ENCODE data around the gene ERRFI1.

Gene ERRFI1

DNA sequence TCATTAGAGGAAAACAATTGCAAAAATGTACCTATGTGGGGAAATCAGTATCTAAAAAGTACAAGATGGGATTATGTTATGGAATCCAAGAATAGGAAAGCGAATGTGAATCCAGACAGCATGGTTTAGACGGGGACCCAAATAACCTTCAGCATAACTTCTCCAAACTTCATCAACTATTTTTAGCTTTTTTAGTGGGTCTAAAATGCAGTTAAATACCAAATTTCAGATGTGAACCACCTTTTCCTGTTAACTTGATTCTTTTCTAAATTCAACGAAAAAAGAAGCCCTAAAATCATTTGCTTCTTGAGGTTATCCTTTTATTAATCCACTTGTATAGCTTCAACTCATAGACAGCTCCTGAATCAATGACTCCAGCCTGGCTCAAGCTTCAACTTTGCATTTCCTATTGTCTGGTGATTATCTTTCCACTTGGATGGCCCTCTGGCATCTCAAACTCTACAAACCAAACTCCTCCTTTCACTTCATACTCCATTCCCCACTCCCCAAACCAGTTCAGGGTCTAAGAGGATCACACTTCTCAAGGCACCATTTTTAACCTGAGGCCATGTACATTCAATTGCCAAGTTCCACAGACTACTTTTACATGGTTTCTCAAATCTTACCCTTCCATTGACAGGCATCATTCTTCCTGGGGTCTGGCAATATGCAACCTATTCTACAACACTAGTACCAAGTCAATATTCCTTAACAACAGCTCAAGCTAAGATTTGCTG is 7.4 kb downstream of the ERRFI1 start:
- DNase-seq (ENCODE audit: low read depth in 2 of 2), result no peak

DNA sequence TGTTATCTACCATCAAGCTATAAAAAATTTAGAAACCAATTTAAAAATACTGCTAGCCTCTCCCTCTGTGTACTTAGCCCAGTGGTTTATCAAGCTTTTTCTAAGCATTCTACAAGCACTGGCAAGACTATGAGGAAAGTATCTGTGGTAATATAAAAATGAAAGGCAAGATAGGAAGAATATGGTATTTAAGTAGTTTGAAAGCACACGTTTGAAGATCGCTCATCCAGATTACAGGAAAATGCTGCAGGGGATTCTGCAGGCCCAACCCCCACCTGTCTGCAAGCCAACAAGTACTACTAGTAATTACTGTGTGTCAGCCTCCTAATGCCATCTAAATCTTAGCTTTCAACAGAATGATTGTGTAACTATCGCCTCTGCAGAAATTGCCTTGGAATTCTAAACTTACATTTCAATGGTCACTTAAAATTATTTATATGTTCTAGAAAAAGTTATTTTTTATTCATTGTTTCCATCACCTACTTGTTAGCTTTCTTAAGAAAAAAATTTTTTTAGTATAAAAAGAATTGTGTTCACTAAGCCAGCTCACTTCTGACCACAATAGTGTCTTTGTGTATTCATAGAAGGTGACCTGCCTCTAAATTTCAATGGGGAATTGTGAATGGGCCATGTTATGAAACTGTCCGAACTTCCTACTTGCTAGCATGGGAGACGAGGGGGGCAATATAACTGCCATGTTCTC is 8.5 kb downstream of the ERRFI1 start:
- DNase-seq (ENCODE audit: low read depth in 2 of 2), result no peak

DNA sequence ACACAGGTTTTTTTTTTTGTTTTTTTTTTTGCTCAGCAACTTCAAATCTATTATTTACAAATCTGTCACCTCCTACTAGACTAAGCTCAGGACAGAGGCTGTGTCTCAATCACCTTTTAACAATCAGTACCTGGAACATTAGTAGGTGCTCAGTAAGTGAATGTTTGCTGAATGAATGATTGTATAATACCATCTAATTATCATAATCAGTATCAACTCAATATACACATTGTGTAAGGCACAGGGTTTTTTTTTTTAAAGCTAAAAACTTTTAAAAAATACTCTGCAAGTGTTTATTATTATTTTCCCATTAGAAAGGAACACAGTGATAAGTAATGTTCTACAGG is 9.2 kb downstream of the ERRFI1 start:
- no peak for DNase-seq (ENCODE audit: low read depth in 2 of 2)

DNA sequence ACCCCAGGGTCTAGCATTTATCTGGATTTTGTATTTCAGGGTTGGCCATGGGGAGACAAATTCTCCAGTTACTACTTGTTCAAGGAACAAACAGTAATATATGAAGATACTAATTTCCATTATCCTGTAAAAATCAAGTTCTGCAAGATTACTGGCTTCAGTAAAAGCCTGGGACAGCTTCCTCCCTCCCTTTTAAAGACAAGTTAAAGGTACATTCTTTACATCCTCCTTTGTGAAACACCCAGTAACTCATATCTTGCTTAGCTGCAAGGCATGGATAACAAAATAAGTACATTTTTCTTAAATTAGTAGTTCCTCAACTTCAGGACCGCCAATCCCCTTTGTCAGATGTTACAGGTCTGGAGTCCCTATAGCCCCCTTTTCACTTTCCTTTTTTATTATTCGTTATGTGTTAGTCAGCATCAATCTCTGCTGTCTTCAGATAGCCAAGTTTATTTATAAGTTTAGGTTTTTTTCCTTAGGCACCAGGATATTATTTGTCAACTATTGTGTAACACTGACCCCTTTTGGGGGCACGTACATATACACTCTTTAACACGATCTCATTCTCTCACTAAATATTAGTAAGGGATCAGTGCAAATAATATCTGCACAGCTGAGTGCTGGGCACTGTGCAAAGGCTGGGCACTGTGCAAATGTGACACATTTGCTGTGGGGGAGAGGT is 9.8 kb downstream of the ERRFI1 start:
- DNase-seq (ENCODE audit: low read depth in 2 of 2), result no peak

DNA sequence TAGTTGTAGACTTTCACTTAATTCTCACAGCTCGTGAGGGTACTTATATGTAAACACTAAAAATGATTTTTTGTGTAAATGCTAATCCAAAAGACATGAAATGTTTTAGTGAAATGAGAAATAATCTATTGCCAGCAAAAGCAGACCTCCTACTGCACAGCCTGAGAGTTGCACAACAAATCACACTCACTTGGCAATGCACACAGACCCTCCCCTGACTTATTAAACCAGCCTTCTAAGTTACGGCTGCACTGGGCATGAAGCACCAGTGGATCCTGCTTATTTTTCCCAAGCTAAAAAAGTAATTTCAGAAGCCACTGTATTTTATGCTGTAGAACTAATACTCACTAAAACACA is 10.3 kb downstream of the ERRFI1 start:
- DNase-seq (ENCODE audit: low read depth in 2 of 2), result no peak

DNA sequence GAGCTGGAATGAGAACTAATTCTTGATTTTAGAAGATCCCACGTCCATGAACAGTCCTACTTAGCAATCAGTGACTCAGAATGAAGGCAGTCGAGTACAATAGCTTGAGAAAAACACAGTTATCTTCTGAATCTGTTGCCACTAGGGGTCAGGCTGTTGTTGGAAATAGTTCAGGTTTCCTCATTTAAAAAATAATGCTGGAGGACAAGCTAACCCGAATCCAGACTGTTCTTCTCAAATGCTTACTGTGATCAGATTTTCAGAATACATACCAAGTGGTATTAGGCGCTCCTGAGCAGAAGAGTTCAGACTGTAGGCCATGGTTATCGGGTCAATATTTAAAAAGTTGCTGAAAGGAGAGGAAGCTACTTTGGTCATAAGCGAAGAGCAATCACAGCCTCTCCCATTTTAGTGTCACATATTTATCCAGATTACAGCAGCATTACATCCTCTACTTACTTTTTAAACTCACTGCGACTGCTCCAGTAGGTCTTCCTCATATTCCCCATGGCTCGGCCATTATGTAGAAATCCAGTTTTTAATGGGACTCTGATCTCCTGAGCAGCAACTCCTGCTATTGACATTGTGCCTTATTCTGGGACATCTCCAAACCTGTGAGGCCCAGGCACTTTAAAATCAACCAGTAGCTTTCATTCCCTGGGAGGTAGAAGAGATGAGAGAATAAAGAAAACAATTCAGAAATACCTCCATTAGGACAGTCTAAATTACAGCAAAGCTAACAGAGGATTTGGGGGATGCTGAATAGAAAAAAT is 10.9 kb downstream of the ERRFI1 start:
- DNase-seq (ENCODE audit: low read depth in 2 of 2), result peak in 1 of 2 donors; percentile 4

DNA sequence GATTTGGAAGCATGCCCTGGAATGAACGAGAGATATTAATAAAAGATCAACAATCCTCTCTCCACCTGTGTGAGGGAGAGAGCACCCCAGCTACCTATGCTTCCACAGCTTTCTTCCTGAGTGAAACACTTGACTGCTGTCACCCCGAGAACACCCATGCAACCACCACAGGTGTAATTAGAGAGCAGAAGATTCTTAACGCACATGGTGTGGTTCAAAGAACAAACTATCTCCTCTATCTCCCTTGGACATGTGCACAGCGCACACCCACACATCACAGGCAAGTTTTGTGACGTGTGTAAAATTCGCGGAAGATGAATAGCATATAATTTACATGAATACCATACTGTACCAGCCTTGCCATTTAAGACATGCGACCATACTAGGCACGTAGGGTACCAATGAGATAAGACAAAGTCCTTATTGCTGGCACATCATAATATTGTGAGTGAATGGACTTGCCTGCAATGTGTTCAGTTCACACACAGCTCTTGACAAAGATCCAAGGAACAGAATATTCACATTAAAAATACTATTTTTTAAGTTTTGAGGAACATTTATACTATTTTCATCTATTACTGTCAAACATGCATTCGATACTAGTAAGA is 11.6 kb downstream of the ERRFI1 start:
- no peak for DNase-seq (ENCODE audit: low read depth in 2 of 2)

DNA sequence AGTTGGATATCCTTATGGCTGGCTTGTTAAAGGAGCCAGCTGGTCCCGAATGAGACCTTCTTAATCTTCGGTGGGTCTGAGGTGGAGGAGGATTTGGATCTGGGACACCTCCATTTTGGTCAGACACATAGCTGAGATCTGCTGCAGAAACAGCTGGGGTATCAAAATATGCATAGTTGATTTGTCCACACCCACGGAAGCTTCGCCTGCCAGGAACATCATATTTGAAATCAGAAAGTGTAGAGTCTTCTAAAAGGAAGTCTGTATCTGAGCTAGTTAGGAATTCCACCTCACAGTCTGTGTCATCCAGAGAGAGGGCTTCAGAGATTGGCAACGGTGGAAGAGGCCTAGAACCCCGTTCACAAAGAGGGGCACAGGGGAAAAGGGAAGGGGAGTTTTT is 12.3 kb downstream of the ERRFI1 start:
- DNase-seq (ENCODE audit: low read depth in 2 of 2), result no peak

DNA sequence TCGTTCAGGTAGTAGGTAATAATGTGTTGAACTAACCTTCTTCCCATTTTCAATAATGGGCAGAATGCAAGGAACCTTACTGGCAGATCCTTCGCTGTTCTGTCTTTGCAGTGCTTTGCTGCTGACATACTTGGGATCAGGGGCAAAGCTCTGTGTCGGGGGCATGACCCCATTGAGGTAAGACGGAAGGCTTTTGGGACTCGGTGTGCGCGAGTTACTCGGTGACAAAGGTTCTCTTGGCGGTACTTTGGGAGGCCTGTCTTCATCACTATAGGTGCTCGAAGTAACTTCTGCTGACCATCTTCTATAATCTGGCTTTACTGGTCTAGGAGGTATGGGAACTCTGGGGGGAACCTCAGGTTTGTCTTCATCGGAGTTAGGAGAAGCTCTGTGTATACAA is 12.7 kb downstream of the ERRFI1 start:
- no peak for DNase-seq (ENCODE audit: low read depth in 2 of 2)

DNA sequence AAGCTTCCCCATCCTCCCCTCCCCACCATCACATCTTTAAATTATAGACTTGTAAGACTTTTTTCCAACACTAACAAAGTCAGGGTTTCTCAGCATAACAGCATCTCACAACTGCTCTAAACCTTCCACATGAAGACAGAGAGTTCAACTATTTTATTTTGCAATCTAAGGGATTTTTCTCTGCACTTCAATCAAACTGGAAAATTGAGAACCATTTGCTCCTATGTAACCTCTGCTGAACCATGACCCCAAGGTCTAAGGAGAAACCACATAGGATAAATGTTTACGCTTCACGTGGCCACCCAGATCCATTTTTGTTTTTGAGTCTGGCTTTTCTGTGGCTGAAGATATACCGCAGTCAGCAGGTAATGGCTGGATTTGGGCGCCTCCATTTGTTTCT is 13.2 kb downstream of the ERRFI1 start:
- no peak for DNase-seq (ENCODE audit: low read depth in 2 of 2)

DNA sequence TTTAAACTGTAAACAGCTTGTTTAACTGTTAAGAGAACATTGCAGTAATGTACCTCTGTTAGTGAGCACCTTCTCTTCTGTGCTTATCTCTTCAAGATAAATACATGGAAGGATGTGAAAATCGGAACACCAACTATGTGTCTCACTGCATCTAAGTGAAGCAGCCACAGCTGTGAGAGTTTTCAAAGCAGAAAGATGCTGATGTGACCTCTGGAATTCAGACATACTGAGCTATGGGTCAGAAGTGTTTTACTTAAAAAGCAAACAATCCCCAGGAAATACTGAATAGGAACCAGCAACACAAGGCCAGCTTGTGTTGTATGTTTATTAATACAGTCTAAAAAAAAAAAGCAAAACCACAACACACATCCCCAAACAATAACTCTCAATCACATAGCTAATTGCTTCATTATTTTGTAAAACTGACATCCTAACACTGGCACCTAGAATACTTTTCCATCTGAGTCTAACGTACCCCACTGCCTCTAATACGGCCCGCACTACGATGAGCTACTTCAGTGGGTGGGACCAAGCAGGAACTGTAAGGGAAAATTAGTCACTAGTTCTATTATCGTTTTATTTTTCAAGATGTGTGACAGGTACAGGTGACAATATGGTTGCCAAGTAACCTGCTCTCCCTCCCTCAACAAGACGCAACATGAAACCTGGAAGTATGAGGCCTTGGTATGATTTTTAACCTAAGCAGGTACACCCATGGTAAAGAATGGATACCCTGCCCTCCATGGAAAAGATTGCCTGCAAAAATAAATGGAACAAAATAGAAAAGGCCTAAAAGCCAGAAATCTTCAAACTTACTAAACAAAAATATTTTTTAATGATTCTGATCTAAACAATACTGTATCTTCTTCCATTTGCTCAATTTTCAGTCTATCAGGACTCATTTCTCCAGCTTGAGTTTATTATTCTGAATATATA is 13.9 kb downstream of the ERRFI1 start:
- no peak for DNase-seq (ENCODE audit: low read depth in 2 of 2)

DNA sequence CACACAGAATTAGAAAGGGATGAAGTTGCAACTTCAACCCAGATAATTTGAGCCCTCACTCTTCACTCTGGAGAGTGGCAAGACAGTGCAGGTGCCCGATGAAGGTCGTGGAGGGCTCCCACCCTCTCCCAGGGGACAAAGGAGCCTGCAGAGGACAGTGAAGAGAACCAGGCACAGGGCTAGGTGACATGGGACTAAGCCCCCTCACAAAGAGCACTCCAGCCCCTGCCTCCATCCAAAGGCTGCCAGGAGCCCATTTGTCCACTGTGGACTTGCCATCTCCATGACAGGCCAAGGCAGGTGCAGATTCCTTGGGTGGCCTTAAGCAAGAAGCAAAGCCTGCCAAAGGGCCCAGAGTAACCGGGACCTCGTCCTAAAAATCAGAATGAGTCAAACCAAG is 15.1 kb downstream of the ERRFI1 start:
- DNase-seq (ENCODE audit: low read depth in 2 of 2), result no peak

DNA sequence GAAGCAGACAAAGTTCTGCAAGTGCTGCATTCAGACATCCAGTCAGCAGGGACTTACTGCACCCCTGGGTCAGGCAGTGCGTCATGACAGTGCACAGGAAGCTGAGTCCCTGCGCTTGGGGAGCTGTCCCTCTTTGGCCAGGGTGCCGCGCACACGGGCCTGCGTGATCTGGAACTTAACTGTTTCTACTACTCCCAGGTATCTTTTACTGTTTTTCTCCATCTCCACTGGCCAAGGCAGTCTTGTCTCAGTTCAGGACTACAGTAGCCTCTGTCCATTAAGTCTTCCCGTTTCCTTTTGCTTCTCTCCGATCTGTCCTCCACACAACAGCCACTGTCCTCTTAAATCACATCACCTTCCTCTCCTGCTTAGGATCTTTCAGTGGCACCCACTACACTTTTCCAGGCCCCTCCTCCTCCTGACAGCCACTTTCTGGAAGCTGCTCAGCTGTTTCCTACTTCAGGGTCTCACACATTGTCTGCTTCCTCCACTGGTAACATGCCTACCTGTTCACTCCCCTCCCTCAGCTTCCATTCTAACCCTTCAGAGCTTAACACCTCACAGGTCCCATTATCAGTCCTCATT is 15.9 kb downstream of the ERRFI1 start:
- no peak for DNase-seq (ENCODE audit: low read depth in 2 of 2)

DNA sequence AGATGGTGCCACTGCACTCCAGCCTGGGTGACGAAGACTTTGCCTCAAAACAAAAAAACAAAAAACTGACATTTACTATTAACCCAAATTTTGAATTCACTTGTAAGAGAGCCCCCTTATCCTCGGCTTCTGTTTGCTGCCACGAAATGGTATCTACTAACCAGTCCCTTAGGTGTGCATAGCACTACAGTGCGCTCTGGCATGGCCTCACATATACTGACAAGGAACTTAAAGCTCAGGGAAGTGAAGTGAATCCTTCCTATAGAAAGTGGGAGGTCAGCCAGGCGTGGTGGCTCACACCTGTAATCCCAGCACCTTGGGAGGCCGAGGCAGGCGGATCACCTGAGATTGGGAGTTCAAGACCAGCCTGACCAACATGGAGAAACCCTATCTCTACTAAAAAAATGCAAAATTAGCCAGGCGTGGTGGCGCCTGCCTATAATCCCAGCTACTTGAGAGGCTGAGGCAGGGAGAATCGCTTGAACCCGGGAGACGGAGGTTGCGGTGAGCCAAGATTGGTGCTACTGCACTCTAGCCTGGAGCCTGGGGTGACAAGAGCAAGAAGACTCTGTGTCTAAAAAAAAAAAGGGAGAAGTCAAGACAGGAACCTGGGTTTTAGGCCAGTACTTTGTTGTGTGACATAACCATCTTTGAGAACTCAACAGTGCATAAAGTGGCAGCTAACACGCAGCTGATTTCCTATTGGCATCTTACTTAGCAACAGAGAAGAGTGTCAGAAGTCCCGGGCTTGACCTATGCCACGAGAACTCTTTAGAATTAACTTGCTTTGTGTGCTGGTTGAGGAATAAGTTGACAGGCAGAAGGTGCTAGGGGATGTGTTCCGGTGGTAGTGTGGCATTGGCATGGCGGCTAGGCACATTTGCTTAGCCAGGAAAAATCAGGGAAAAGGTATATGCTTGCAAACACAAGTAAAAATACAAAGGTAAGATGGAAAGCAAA is 16.8 kb downstream of the ERRFI1 start:
- no peak for DNase-seq (ENCODE audit: low read depth in 2 of 2)

DNA sequence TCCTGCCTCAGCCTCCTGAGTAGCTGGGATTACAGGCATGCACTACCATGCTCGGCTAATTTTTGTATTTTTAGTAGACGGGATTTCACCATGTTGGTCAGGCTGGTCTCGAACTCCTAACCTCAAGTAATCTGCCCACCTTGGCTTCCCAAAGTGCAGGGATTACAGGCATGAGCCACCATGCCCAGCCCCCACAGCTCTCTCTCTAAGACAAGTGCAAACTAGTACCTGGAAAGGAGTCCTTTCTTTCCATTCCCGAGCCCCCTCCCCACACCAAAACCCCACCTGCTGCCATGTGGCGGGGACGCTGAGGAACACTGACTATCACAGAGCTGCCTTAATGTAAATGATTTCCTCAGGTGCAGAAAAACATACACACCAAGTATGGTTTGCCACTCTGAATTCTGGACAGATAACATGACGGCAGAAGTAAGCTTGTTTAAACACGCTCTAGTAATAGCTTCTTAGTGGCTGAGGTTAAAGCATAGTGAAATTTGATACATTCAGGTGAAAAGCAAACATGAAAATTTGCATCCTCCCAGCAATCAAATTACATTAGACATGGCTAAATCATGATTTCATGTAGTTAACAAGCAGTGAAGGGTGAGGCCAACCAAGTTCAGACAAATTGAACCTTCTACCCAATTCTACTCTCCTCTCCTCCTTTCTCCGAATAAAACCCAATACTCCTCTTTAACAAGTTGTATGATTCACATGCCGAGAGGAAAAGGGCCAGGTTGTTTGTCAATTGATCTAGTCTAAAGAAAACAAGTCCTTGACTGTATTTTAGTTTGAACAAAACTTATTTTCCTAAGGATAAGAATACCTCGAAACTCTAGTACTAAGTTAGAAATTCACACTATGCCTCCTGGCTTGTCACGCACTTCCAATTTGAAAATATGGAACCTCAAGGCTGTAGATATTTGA is 19.8 kb downstream of the ERRFI1 start:
- DNase-seq (ENCODE audit: low read depth in 2 of 2), result no peak

DNA sequence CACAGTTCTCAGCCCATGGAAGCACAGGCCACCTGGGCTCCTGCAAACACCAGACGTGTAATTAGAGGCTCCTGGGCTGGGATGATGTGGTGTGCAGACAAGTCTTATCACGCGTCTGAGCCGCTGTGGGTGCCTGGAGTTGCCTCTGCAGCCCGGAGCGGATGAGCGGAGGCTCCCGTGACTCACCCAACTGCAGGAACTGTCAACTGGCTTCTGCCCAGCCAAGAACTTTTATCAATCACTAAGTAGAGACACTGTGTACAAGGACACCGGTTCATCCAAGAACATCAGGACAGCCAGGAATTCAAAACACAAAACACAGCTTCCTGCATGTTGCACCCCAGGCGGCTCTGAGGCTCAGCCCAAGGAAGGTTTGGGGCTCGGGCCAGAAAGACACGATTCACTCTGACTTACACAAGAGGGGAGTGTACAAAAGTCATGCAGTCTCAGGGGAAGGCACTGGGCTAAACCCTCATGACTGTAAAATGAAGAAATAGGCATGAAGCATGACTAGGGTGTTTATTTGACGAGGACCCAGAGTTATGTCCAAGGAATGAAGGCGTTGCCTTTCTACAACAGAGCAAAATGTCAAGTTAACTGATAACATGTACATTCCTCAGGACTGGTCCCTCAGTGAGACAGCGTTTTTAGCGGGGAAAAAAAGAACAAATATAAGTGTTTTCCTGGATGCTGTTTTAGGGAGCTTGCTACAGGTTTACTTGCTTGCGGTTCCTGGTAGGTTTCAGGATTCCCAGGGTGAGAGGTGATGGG is 21.1 kb downstream of the ERRFI1 start:
- DNase-seq (ENCODE audit: low read depth in 2 of 2), result no peak

DNA sequence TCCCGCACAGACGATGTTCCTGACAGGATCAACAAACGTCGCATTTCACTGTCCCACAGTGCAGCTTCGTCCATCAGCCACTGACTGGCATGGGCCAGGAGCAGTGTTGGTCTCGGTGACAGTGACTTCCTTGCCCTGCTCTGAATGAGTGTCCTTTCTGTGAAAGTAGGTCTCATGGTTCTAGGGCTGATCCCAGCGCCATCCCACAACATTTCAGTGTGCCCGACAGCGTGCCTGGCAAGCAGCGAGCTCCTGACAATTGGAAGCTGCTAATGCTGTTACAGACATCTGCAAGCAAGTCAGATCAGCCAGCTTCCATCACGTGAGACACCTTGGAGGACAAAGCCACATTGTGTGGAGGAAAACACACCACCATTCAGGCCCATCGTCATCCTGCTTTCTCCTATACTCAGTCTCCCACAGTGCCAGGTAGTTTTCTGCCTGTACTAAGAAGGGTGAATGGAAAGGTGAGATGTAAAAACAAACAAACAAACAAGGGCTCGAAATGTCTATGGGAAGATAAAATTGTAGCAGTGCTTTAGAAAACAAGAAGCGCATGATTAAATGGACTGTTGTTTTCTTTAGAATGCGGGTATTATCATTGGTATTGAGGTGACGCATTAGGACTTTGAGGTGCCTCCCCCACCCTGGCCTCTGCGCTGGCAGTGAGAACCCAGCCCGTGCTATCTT is 21.9 kb downstream of the ERRFI1 start:
- no peak for DNase-seq (ENCODE audit: low read depth in 2 of 2)

All from stimulated activated CD8-positive, alpha-beta memory T cell treated with anti-CD3 and anti-CD28 coated beads, Interleukin-2, amount 100 ng/mL, for 1 hour (primary cell).